HEK293 (cell line): ENCODE results near the gene RPS27.

Experiments used
- KLF10 ChIP-seq: fragments of 450-650 bp; IDR thresholded peaks from 2 replicates; pipeline ENCODE4 v1.5.1; 2018; ENCODE audit warnings: missing biosample characterization, mild to moderate bottlenecking, missing genetic modification characterization
- KLF16 ChIP-seq: fragments of 450-650 bp; formaldehyde crosslinking; IDR thresholded peaks from 2 replicates; pipeline ENCODE4 v1.5.1; 2017; ENCODE audit warnings: missing biosample characterization, missing genetic modification characterization
- OVOL3 ChIP-seq: fragments of 450-650 bp; formaldehyde crosslinking; IDR thresholded peaks from 2 replicates; pipeline ENCODE4 v1.5.1; 2016; ENCODE audit warnings: missing biosample characterization, missing genetic modification characterization
- SALL2 ChIP-seq: fragments of 450-650 bp; formaldehyde crosslinking; IDR thresholded peaks from 2 replicates; pipeline ENCODE4 v1.5.0; 2017; ENCODE audit warnings: missing biosample characterization, mild to moderate bottlenecking, missing genetic modification characterization, borderline replicate concordance
- ZBTB26 ChIP-seq: fragments of 450-650 bp; formaldehyde crosslinking; optimal IDR thresholded peaks from 2 replicates; pipeline ENCODE3; 2016; ENCODE audit warnings: missing biosample characterization, mild to moderate bottlenecking, missing genetic modification characterization
- ZEB2 ChIP-seq: fragments of 450-650 bp; formaldehyde crosslinking; IDR thresholded peaks from 2 replicates; pipeline ENCODE4 v1.5.1; 2016; ENCODE audit warnings: missing biosample characterization, missing genetic modification characterization
- ZFP41 ChIP-seq: fragments of 450-650 bp; formaldehyde crosslinking; IDR thresholded peaks from 2 replicates; pipeline ENCODE4 v1.5.1; 2016; ENCODE audit warnings: missing biosample characterization, missing genetic modification characterization, borderline replicate concordance
- ZNF10 ChIP-seq: fragments of 450-650 bp; formaldehyde crosslinking; IDR thresholded peaks from 2 replicates; pipeline ENCODE4 v1.5.1; 2017; ENCODE audit warnings: missing biosample characterization, missing genetic modification characterization
- ZNF146 ChIP-seq: fragments of 450-650 bp; formaldehyde crosslinking; IDR thresholded peaks from 2 replicates; pipeline ENCODE4 v1.5.1; 2016; ENCODE audit warnings: missing biosample characterization, missing genetic modification characterization
- ZNF155 ChIP-seq: fragments of 450-650 bp; formaldehyde crosslinking; IDR thresholded peaks from 2 replicates; pipeline ENCODE4 v1.5.1; 2016; ENCODE audit warnings: missing biosample characterization, missing genetic modification characterization
- ZNF248 ChIP-seq: fragments of 450-650 bp; formaldehyde crosslinking; IDR thresholded peaks from 2 replicates; pipeline ENCODE4 v1.5.1; 2017; ENCODE audit warnings: missing biosample characterization, missing genetic modification characterization
- ZNF324 ChIP-seq: fragments of 450-650 bp; formaldehyde crosslinking; IDR thresholded peaks from 2 replicates; pipeline ENCODE4 v1.5.1; 2016; ENCODE audit warnings: missing biosample characterization, missing genetic modification characterization
- ZNF416 ChIP-seq: fragments of 450-650 bp; formaldehyde crosslinking; IDR thresholded peaks from 2 replicates; pipeline ENCODE4 v1.5.1; 2016; ENCODE audit warnings: missing biosample characterization, missing genetic modification characterization
- ZNF423 ChIP-seq: fragments of 450-650 bp; formaldehyde crosslinking; IDR thresholded peaks from 2 replicates; pipeline ENCODE4 v1.5.1; 2016; ENCODE audit warnings: missing biosample characterization, missing genetic modification characterization
- ZNF426 ChIP-seq: fragments of 450-650 bp; formaldehyde crosslinking; IDR thresholded peaks from 2 replicates; pipeline ENCODE4 v1.5.1; 2017; ENCODE audit warnings: missing biosample characterization, missing genetic modification characterization, mild to moderate bottlenecking, inconsistent platforms, moderate library complexity
- ZNF501 ChIP-seq: fragments of 450-650 bp; formaldehyde crosslinking; IDR thresholded peaks from 2 replicates; pipeline ENCODE4 v1.5.1; 2016; ENCODE audit warnings: missing biosample characterization, missing genetic modification characterization
- ZNF513 ChIP-seq: fragments of 450-650 bp; IDR thresholded peaks from 2 replicates; pipeline ENCODE4 v1.5.1; 2018; ENCODE audit warnings: missing biosample characterization, missing genetic modification characterization
- ZNF518A ChIP-seq: fragments of 450-650 bp; formaldehyde crosslinking; conservative IDR thresholded peaks from 2 replicates; pipeline ENCODE4 v1.5.1; 2016; ENCODE audit warnings: low read depth, missing biosample characterization, missing genetic modification characterization
- ZNF521 ChIP-seq: fragments of 450-650 bp; formaldehyde crosslinking; IDR thresholded peaks from 2 replicates; pipeline ENCODE4 v1.5.1; 2017; ENCODE audit warnings: missing biosample characterization, mild to moderate bottlenecking, missing genetic modification characterization
- ZNF529 ChIP-seq: fragments of 450-650 bp; formaldehyde crosslinking; IDR thresholded peaks from 2 replicates; pipeline ENCODE4 v1.5.1; 2017; ENCODE audit warnings: missing genetic modification characterization, missing biosample characterization; ENCODE audit not compliant: insufficient replicate concordance
- ZNF544 ChIP-seq: fragments of 450-650 bp; formaldehyde crosslinking; IDR thresholded peaks from 2 replicates; pipeline ENCODE4 v1.5.0; 2017; ENCODE audit warnings: missing biosample characterization, missing genetic modification characterization
- ZNF549 ChIP-seq: fragments of 450-650 bp; IDR thresholded peaks from 2 replicates; pipeline ENCODE4 v1.5.1; 2018; ENCODE audit warnings: missing biosample characterization, missing genetic modification characterization, mild to moderate bottlenecking, inconsistent platforms, moderate library complexity
- ZNF585B ChIP-seq: fragments of 450-650 bp; formaldehyde crosslinking; IDR thresholded peaks from 2 replicates; pipeline ENCODE4 v1.5.1; 2016; ENCODE audit warnings: missing biosample characterization, missing genetic modification characterization
- ZNF610 ChIP-seq: fragments of 450-650 bp; formaldehyde crosslinking; IDR thresholded peaks from 2 replicates; pipeline ENCODE4 v1.5.1; 2016; ENCODE audit warnings: missing biosample characterization, missing genetic modification characterization, borderline replicate concordance
- ZNF658 ChIP-seq: fragments of 450-650 bp; formaldehyde crosslinking; IDR thresholded peaks from 2 replicates; pipeline ENCODE4; 2016; ENCODE audit warnings: missing biosample characterization, missing genetic modification characterization
- ZNF677 ChIP-seq: fragments of 450-650 bp; IDR thresholded peaks from 2 replicates; pipeline ENCODE4 v1.5.0; 2018; ENCODE audit warnings: missing biosample characterization, mild to moderate bottlenecking, missing genetic modification characterization, moderate library complexity
- ZNF776 ChIP-seq: fragments of 450-650 bp; formaldehyde crosslinking; IDR thresholded peaks from 2 replicates; pipeline ENCODE4 v1.5.0; 2017; ENCODE audit warnings: missing biosample characterization, missing genetic modification characterization, borderline replicate concordance
- ZNF791 ChIP-seq: fragments of 450-650 bp; formaldehyde crosslinking; IDR thresholded peaks from 2 replicates; pipeline ENCODE4 v1.5.1; 2016; ENCODE audit warnings: missing biosample characterization, missing genetic modification characterization
- ZSCAN5A ChIP-seq: fragments of 450-650 bp; formaldehyde crosslinking; IDR thresholded peaks from 2 replicates; pipeline ENCODE4 v1.5.1; 2016; ENCODE audit warnings: missing biosample characterization, missing genetic modification characterization
- TF ChIP-seq, protein P1 (sequence below): fragments of 450-650 bp; formaldehyde crosslinking; IDR thresholded peaks from 2 replicates; pipeline ENCODE4 v1.5.1; 2016; ENCODE audit warnings: missing biosample characterization, missing genetic modification characterization

The RPS27 gene

DNA sequence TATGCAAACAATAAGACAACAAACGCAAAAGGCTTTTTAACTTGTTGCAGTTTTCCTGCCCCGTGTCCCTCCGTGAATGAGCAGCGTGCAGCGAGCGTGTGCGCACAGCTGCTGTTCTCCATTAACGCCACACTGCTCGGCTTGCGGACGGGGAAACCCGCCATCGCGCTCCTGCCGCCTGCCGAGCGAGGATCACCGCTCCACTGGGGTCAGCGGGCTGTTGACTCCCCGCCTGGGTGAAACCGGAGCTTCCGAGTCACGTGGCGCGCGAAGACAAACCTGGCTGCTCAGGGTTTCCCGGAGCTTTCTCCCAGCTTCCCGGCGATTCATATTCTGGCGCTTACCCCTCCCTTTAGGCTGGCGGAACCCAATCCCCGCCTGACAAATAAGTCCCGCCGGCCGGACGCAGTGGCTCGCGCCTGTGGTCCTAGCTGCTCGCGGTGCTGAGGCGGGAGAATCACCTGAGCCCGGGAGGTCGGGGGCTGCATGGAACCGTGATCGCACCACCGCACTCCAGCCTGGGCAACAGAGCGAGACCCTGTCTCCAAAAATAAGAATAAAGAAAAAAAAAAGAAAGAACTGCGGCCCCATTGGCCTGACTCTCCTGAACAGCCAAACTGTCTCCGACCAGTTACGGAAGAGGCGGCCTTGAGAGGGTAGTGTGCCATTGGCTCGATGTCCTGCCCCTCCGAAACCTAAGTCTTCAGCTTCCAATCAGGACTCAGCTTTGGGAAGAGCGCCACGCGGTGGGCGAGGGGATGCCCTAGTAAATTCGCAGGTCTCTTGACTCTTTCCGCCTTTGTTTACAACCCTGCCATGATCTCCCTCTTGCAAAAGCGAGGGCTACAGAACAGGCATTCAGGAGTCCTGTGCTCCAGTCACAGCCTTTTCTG is 23.2 kb upstream of the RPS27 start, which contains the start of gene CREB3L4 (continued):
- peak; percentile 75 for TF ChIP-seq ZBTB26 (tag by site-specific recombination)
- no peak for TF ChIP-seq ZNF513
- TF ChIP-seq ZNF529 (tag by site-specific recombination): no peak
- TF ChIP-seq ZNF324 (tag by site-specific recombination): peak; percentile 73; the same call in 1 of the 2 replicates
- TF ChIP-seq, protein P1, sequence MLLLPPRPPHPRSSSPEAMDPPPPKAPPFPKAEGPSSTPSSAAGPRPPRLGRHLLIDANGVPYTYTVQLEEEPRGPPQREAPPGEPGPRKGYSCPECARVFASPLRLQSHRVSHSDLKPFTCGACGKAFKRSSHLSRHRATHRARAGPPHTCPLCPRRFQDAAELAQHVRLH (tag by site-specific recombination): peak; percentile 38; the same call in 1 of the 2 replicates
- TF ChIP-seq KLF16 (tag by site-specific recombination): no peak; the same call in none of the 2 replicates
- TF ChIP-seq ZNF426: no peak
- TF ChIP-seq ZEB2 (tag by site-specific recombination): peak; percentile 97
- no peak for TF ChIP-seq ZNF521 (tag by site-specific recombination)
- no peak; the same call in 1 of the 2 replicates for TF ChIP-seq ZNF501 (tag by site-specific recombination)
- no peak for TF ChIP-seq ZNF416 (tag by site-specific recombination)
- TF ChIP-seq ZNF423 (tag by site-specific recombination): 0 out of 2 replicates have a peak, but pooled peaks have one; percentile 50
- no peak for TF ChIP-seq ZNF658 (tag by site-specific recombination)
- peak; percentile 78 for TF ChIP-seq ZNF610 (tag by site-specific recombination)
- TF ChIP-seq SALL2 (tag by site-specific recombination): no peak
- no peak for TF ChIP-seq ZNF248 (tag by site-specific recombination)
- TF ChIP-seq ZSCAN5A (tag by site-specific recombination): no peak
- TF ChIP-seq ZNF544: no peak
- TF ChIP-seq ZNF518A (tag by site-specific recombination): peak; percentile 54
- 0 out of 2 replicates have a peak, but pooled peaks have one; percentile 14 for TF ChIP-seq ZNF146
- TF ChIP-seq ZNF155 (tag by site-specific recombination): no peak
- TF ChIP-seq ZNF791 (tag by site-specific recombination): no peak
- no peak for TF ChIP-seq ZNF677
- TF ChIP-seq OVOL3 (tag by site-specific recombination): no peak
- TF ChIP-seq ZNF776 (tag by site-specific recombination): no peak
- no peak for TF ChIP-seq ZNF585B (tag by site-specific recombination)
- no peak for TF ChIP-seq KLF10 (tag by site-specific recombination)
- no peak for TF ChIP-seq ZFP41 (tag by site-specific recombination)
- TF ChIP-seq ZNF10 (tag by site-specific recombination): no peak
- TF ChIP-seq ZNF549 (tag by site-specific recombination): no peak
